CD4-positive, alpha-beta T cell treated with Interleukin-10 for 1 hour (primary cell): ENCODE results near the gene SGTB.
"Not testable (repeated sequence)": the region's sequence is repeated elsewhere in the genome, so short reads cannot be mapped to it uniquely, and the experiment has no call there.

Experiments used
- DNase-seq: peaks from one replicate; pipeline ENCODE4 v3.0.0-alpha.2; 2020

The SGTB gene

GRCh38 chr5:65663804-65664521 is 57.9 kb downstream of the SGTB start:
- no peak for DNase-seq

GRCh38 chr5:65654713-65655112 is 67.2 kb downstream of the SGTB start:
- no peak for DNase-seq

GRCh38 chr5:65651144-65651543 is 70.8 kb downstream of the SGTB start:
- DNase-seq, result no peak

- no peak for DNase-seq
These were observed 74.0 kb downstream of the SGTB start for GRCh38 chr5:65647941-65648340.

- DNase-seq, result no peak
These were observed 75.0 kb downstream of the SGTB start for GRCh38 chr5:65646938-65647337.

- no peak for DNase-seq
These were observed 81.7 kb downstream of the SGTB start for GRCh38 chr5:65640240-65640639.

- no peak for DNase-seq
These were observed 90.9 kb downstream of the SGTB start for GRCh38 chr5:65630981-65631380.

GRCh38 chr5:65625743-65626142 is 96.2 kb downstream of the SGTB start:
- DNase-seq, result no peak

GRCh38 chr5:65624571-65625555 is 97.0 kb downstream of the SGTB start, which contains the start of the genes SHLD3 and TRAPPC13:
SHLD3 (plus strand) TSS chr5:65625027; CDS start chr5:65629588, 4,561 bp downstream.
TRAPPC13 (plus strand) TSS chr5:65625027; CDS start chr5:65625061, 34 bp downstream.
- DNase-seq, result peak; percentile 92

GRCh38 chr5:65624025-65624570 is 97.8 kb downstream of the SGTB start, which contains the start of gene TRIM23:
TRIM23 (minus strand) TSS chr5:65624333; CDS start chr5:65624274, 59 bp downstream.
- DNase-seq, result peak; percentile 93

GRCh38 chr5:65623482-65623881 is 98.4 kb downstream of the SGTB start:
- no peak for DNase-seq

GRCh38 chr5:65621961-65622360 is 99.9 kb downstream of the SGTB start:
- not testable (repeated sequence) for DNase-seq

GRCh38 chr5:65620021-65620420 is 101.9 kb downstream of the SGTB start:
- DNase-seq, result no peak
